Inflammatory macrophage treated with lipopolysaccharide for 4 hours (primary cell): Measurements from ENCODE around the gene PRKAR2A.
"Not testable (repeated sequence)": the region's sequence is repeated elsewhere in the genome, so short reads cannot be mapped to it uniquely, and the experiment has no call there.

ENCODE experiments used
- DNase-seq: peaks from one replicate; pipeline ENCODE4 v3.0.0-alpha.2; 2020

PRKAR2A gene

GRCh38 chr3:48835650-48836366 lies 11.9 kb downstream of the PRKAR2A start:
- no peak for DNase-seq

GRCh38 chr3:48832684-48833083 lies 15.0 kb downstream of the PRKAR2A start:
- DNase-seq, result peak; percentile 43

GRCh38 chr3:48830715-48831114 lies 17.0 kb downstream of the PRKAR2A start:
- DNase-seq, result no peak

- not testable (repeated sequence) for DNase-seq
Measured at GRCh38 chr3:48829525-48829924, 18.1 kb downstream of the PRKAR2A start.

- DNase-seq, result not testable (repeated sequence)
Measured at GRCh38 chr3:48827874-48828273, 19.8 kb downstream of the PRKAR2A start.

GRCh38 chr3:48826451-48826850 lies 21.2 kb downstream of the PRKAR2A start:
- DNase-seq, result peak; percentile 19

GRCh38 chr3:48820612-48821324 lies 26.9 kb downstream of the PRKAR2A start:
- no peak for DNase-seq

- DNase-seq, result no peak
Measured at GRCh38 chr3:48819234-48820221, 28.1 kb downstream of the PRKAR2A start.

GRCh38 chr3:48811524-48811923 lies 36.1 kb downstream of the PRKAR2A start:
- DNase-seq, result no peak

- no peak for DNase-seq
Measured at GRCh38 chr3:48804930-48805329, 42.7 kb downstream of the PRKAR2A start.

- not testable (repeated sequence) for DNase-seq
Measured at GRCh38 chr3:48800831-48801230, 46.8 kb downstream of the PRKAR2A start.

- DNase-seq, result no peak
Measured at GRCh38 chr3:48798998-48799397, 48.7 kb downstream of the PRKAR2A start.

- no peak for DNase-seq
Measured at GRCh38 chr3:48797626-48798025, 50.0 kb downstream of the PRKAR2A start.

GRCh38 chr3:48795997-48796732 lies 51.5 kb downstream of the PRKAR2A start:
- DNase-seq, result no peak

- DNase-seq, result not testable (repeated sequence)
Measured at GRCh38 chr3:48793484-48793883, 54.2 kb downstream of the PRKAR2A start.

- DNase-seq, result no peak
Measured at GRCh38 chr3:48789665-48790064, 58.0 kb downstream of the PRKAR2A start.

GRCh38 chr3:48788544-48789162 lies 59.0 kb downstream of the PRKAR2A start:
- DNase-seq, result no peak

GRCh38 chr3:48784426-48785120 lies 63.1 kb downstream of the PRKAR2A start:
- no peak for DNase-seq

GRCh38 chr3:48783304-48783703 lies 64.4 kb downstream of the PRKAR2A start:
- DNase-seq, result no peak

- no peak for DNase-seq
Measured at GRCh38 chr3:48782046-48782445, 65.6 kb downstream of the PRKAR2A start.

GRCh38 chr3:48778565-48778964 lies 69.1 kb downstream of the PRKAR2A start:
- DNase-seq, result not testable (repeated sequence)
